Common myeloid progenitor, CD34-positive (primary cell): ENCODE results near the gene DUSP8.

ENCODE experiments used
- CTCF ChIA-PET: fragments of 350-600 bp; sonication (Branson Sonifier 250); formaldehyde crosslinking; loops from one replicate; lab custom pipeline; 2021; ENCODE audit warnings: antibody characterized with exemption; lab: Charles Lee
- POLR2A ChIA-PET: fragments of 350-600 bp; sonication (Branson Sonifier 250); formaldehyde crosslinking; loops from one replicate; lab custom pipeline; 2021; ENCODE audit warnings: antibody characterized with exemption; lab: Charles Lee
- DNase-seq, 3 donors: peaks; one replicate each; pipeline versions ENCODE4 v3.0.0 to v3.0.0-alpha.2; 2013
- H3K27ac ChIP-seq, 2 experiments: 1 replicate in 1 of 2; 2 replicates in 1 of 2; pipeline ENCODE4 v1.7.0; 2013; ENCODE audit warnings: inconsistent platforms in 2 of 2, low read length in 2 of 2, mild to moderate bottlenecking in 2 of 2, low read depth in 1 of 2, moderate library complexity in 1 of 2; ENCODE audit not compliant: severe bottlenecking in 2 of 2, insufficient read depth in 1 of 2, poor library complexity in 1 of 2
- H3K27me3 ChIP-seq, 5 experiments: replicated peaks in 2 of 5; 1 replicate in 3 of 5; 2 replicates in 2 of 5; pipeline versions ENCODE4 v1.6.1 to v1.7.0; 2013; ENCODE audit warnings: low read length in 4 of 5, mild to moderate bottlenecking in 2 of 5, moderate library complexity in 2 of 5, inconsistent platforms in 1 of 5; ENCODE audit not compliant: insufficient read depth in 5 of 5, control insufficient read depth in 4 of 5
- H3K36me3 ChIP-seq, 4 experiments: 1 replicate in 2 of 4; 2 replicates in 2 of 4; pipeline versions ENCODE4 v1.6.1 to v1.7.0; 2013; ENCODE audit warnings: low read length in 3 of 4, control low read depth in 1 of 4, mild to moderate bottlenecking in 1 of 4; ENCODE audit not compliant: control insufficient read depth in 4 of 4, insufficient read depth in 4 of 4
- H3K4me1 ChIP-seq, 4 experiments: 1 replicate in 3 of 4; 2 replicates in 1 of 4; pipeline versions ENCODE4 v1.6.1 to v1.7.1; 2013; ENCODE audit warnings: low read length in 3 of 4, mild to moderate bottlenecking in 3 of 4, control low read depth in 1 of 4, inconsistent platforms in 1 of 4, moderate library complexity in 1 of 4; ENCODE audit not compliant: control insufficient read depth in 4 of 4, insufficient read depth in 4 of 4; ENCODE audit errors: control extremely low read depth in 1 of 4
- H3K4me3 ChIP-seq, 7 experiments: 1 replicate in 4 of 7; 2 replicates in 3 of 7; pipeline versions ENCODE4 v1.5.1 to v1.7.0; 2013; ENCODE audit warnings: mild to moderate bottlenecking in 7 of 7, low read length in 6 of 7, moderate library complexity in 6 of 7, inconsistent platforms in 2 of 7, low read depth in 2 of 7, control low read depth in 1 of 7; ENCODE audit not compliant: insufficient read depth in 4 of 7, control insufficient read depth in 1 of 7; ENCODE audit errors: extremely low read depth in 1 of 7
- H3K9me3 ChIP-seq, 5 experiments: 1 replicate in 4 of 5; 2 replicates in 1 of 5; pipeline versions ENCODE4 v1.6.1 to v1.7.1; 2013; ENCODE audit warnings: low read length in 4 of 5, mild to moderate bottlenecking in 2 of 5, inconsistent platforms in 1 of 5, low read depth in 1 of 5, moderate library complexity in 1 of 5; ENCODE audit not compliant: control insufficient read depth in 4 of 5, insufficient read depth in 2 of 5; ENCODE audit errors: control extremely low read depth in 1 of 5
- WGBS: methylation state at CpG from one replicate; pipeline ENCODE4 v1.1.5; 2013; ENCODE audit not compliant: insufficient coverage; 5-methylcytosine and 5-hydroxymethylcytosine counted together

The DUSP8 gene

GRCh38 chr11:1567721-1568100, 4.4 kb downstream of the DUSP8 start:
- ChIA-PET POLR2A (interaction anchor here (0.6 kb wide), 1 partner anchor 40 kb away, joined by 4 read pairs; no protein-coding TSS in a partner anchor), CTCF (no interaction called here)
- Histone ChIP-seq H3K27me3 (peaks cover 0 to 90% (median 23%) of the 10 kb centered on the region in 5 experiments), H3K4me3 (no peak overlapping the region), H3K27ac (no peak overlapping the region), H3K9me3 (no peaks in the 10 kb centered on the region), H3K4me1 (peaks cover 0 to 13% (median 10%) of the 10 kb centered on the region in 4 experiments), H3K36me3 (no peaks in the 10 kb centered on the region)
- no peak for DNase-seq
- WGBS, result 88% methylated on average over 7 of the region's 7 CpGs

- 86% methylated on average over 13 of the region's 13 CpGs for WGBS
- CTCF ChIA-PET, result no interaction called here
- H3K27ac ChIP-seq, result no peak overlapping the region
- no peaks in the 10 kb centered on the region for H3K36me3 ChIP-seq
- no peak overlapping the region for H3K4me3 ChIP-seq
- POLR2A ChIA-PET, result interaction anchor here (0.5 kb wide), 1 partner anchor 9 kb away, joined by 3 read pairs; no protein-coding TSS in a partner anchor
- H3K4me1 ChIP-seq, result peaks cover 0 to 9% (median 8%) of the 10 kb centered on the region in 4 experiments
- peaks cover 0 to 89% (median 23%) of the 10 kb centered on the region in 5 experiments for H3K27me3 ChIP-seq
- DNase-seq, result no peak
- no peaks in the 10 kb centered on the region for H3K9me3 ChIP-seq
Observed at GRCh38 chr11:1567052-1567720, 4.9 kb downstream of the DUSP8 start.

GRCh38 chr11:1566381-1567051, 5.6 kb downstream of the DUSP8 start:
- POLR2A ChIA-PET, result interaction anchor here (0.5 to 0.7 kb wide), 2 partner anchors 9 to 22 kb away, joined by 3 read pairs; no protein-coding TSS in a partner anchor
- DNase-seq, result no peak
- CTCF ChIA-PET, result interaction anchor here (0.6 to 2.6 kb wide), 4 partner anchors 8 to 402 kb away, joined by 3 to 20 read pairs (median 4); no protein-coding TSS in a partner anchor
- Histone ChIP-seq H3K36me3 (no peaks in the 10 kb centered on the region), H3K27ac (no peak overlapping the region), H3K4me1 (peaks cover 0 to 9% (median 8%) of the 10 kb centered on the region in 4 experiments), H3K27me3 (peaks cover 0 to 95% (median 23%) of the 10 kb centered on the region in 5 experiments), H3K4me3 (no peak overlapping the region), H3K9me3 (no peaks in the 10 kb centered on the region)
- WGBS, result 80% methylated on average over 15 of the region's 20 CpGs

GRCh38 chr11:1565904-1566247, 6.2 kb downstream of the DUSP8 start:
- H3K4me1 ChIP-seq, result peaks cover 0 to 3% (median 1%) of the 10 kb centered on the region in 4 experiments
- 71% methylated on average over 2 of the region's 5 CpGs for WGBS
- no peaks in the 10 kb centered on the region for H3K36me3 ChIP-seq
- H3K4me3 ChIP-seq, result no peak overlapping the region
- no peaks in the 10 kb centered on the region for H3K9me3 ChIP-seq
- no peak overlapping the region for H3K27ac ChIP-seq
- POLR2A ChIA-PET, result interaction anchor here (0.6 to 0.7 kb wide), 2 partner anchors 11 to 23 kb away, joined by 3 read pairs; no protein-coding TSS in a partner anchor
- no peak for DNase-seq
- CTCF ChIA-PET, result interaction anchor here (0.6 to 2.6 kb wide), 5 partner anchors 9 to 402 kb away, joined by 3 to 20 read pairs (median 4); no protein-coding TSS in a partner anchor
- H3K27me3 ChIP-seq, result peaks cover 0 to 92% (median 23%) of the 10 kb centered on the region in 5 experiments

GRCh38 chr11:1565173-1565903, 6.7 kb downstream of the DUSP8 start:
- peaks cover 0 to 92% (median 19%) of the 10 kb centered on the region in 5 experiments for H3K27me3 ChIP-seq
- no peaks in the 10 kb centered on the region for H3K9me3 ChIP-seq
- CTCF ChIA-PET, result interaction anchor here (1.2 to 2.6 kb wide), 4 partner anchors 9 to 12 kb away, joined by 4 to 20 read pairs (median 6); no protein-coding TSS in a partner anchor
- WGBS, result 84% methylated on average over 25 of the region's 28 CpGs
- H3K4me3 ChIP-seq, result no peak overlapping the region
- H3K36me3 ChIP-seq, result no peaks in the 10 kb centered on the region
- no peak for DNase-seq
- POLR2A ChIA-PET, result interaction anchor here (0.6 kb wide), 1 partner anchor 10 kb away, joined by 3 read pairs; no protein-coding TSS in a partner anchor
- no peaks in the 10 kb centered on the region for H3K4me1 ChIP-seq
- no peak overlapping the region for H3K27ac ChIP-seq

GRCh38 chr11:1564535-1565172, 7.4 kb downstream of the DUSP8 start:
- 22% methylated on average over 13 of the region's 16 CpGs for WGBS
- H3K36me3 ChIP-seq, result no peaks in the 10 kb centered on the region
- ChIA-PET CTCF (interaction anchor here (1.7 to 2.6 kb wide), 2 partner anchors 10 to 12 kb away, joined by 7 to 20 read pairs; no protein-coding TSS in a partner anchor), POLR2A (interaction anchor here (1.7 kb wide), 1 partner anchor 10 kb away, joined by 6 read pairs; no protein-coding TSS in a partner anchor)
- no peaks in the 10 kb centered on the region for H3K4me1 ChIP-seq
- peak; percentile 35 to 73 (median 61) for DNase-seq
- no peaks in the 10 kb centered on the region for H3K9me3 ChIP-seq
- H3K4me3 ChIP-seq, result no peak overlapping the region
- H3K27me3 ChIP-seq, result peaks cover 0 to 92% (median 15%) of the 10 kb centered on the region in 5 experiments
- H3K27ac ChIP-seq, result no peak overlapping the region
